ENCODE data around the gene POSTN.

Gene POSTN

GRCh38 chr13:37613638-37614037 is 15.1 kb upstream of the POSTN start:
- no peak for DNase-seq (ENCODE audit: low read depth)
- TF ChIP-seq, protein P1, sequence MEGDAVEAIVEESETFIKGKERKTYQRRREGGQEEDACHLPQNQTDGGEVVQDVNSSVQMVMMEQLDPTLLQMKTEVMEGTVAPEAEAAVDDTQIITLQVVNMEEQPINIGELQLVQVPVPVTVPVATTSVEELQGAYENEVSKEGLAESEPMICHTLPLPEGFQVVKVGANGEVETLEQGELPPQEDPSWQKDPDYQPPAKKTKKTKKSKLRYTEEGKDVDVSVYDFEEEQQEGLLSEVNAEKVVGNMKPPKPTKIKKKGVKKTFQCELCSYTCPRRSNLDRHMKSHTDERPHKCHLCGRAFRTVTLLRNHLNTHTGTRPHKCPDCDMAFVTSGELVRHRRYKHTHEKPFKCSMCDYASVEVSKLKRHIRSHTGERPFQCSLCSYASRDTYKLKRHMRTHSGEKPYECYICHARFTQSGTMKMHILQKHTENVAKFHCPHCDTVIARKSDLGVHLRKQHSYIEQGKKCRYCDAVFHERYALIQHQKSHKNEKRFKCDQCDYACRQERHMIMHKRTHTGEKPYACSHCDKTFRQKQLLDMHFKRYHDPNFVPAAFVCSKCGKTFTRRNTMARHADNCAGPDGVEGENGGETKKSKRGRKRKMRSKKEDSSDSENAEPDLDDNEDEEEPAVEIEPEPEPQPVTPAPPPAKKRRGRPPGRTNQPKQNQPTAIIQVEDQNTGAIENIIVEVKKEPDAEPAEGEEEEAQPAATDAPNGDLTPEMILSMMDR (IDR thresholded peaks at IDR 0.05; ENCODE audit: low read depth, low read length, missing control alignments) = no peak
- H3K4me3 ChIP-seq (ENCODE audit: low read depth, low read length) = no peak overlapping the region

DNA sequence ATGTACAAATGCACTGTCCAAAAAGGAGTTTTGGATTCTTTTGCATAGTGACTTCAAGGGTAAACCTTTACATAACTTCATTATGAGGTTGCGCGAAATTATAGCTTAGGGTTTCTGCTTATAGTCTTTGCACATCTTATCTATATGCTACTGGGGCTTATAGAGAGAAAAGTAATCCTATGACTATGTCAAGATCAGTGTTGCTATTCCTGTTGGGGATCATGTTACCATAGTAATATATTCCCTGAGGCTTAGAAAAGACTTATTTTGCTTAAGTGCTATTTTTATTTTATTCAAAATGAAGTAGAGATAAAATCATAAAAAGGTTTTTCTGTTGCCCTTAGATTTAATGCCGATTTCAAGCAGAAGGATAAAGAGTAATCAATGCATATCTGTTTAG is 14.7 kb upstream of the POSTN start:
- H3K4me3 ChIP-seq (ENCODE audit: low read depth, low read length) = no peak overlapping the region
- no peak for DNase-seq (ENCODE audit: low read depth)
- TF ChIP-seq, protein P1 (IDR thresholded peaks at IDR 0.05; ENCODE audit: low read depth, low read length, missing control alignments) = no peak

DNA sequence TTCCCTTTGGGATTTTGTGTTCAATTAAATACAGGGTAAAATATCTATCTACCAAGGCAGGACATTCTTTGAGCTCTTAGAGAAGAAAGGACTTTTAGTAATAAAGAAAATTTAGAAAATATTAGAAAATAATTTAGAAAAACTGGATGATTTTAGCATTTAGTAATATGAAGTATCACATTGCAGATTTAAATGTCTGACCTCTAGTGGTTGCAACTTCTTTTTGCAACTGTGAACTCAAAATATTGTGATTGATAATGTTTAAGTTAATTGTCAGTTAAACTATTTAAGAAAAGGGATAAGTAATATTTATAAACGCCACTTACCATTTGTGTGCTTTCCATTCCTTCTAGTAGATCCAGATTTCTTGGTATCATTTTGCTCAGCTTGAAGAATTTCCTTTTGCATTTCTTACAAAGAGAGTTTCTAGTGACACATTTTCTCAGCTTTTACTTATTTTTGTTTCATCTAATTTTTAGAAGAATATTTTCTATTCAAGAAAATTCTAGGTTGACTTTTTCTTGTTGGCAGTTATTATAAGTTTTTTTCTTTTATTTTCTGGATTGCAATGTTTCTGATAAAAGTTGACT is 10.3 kb upstream of the POSTN start:
- no peak for DNase-seq (ENCODE audit: low read depth)

DNA sequence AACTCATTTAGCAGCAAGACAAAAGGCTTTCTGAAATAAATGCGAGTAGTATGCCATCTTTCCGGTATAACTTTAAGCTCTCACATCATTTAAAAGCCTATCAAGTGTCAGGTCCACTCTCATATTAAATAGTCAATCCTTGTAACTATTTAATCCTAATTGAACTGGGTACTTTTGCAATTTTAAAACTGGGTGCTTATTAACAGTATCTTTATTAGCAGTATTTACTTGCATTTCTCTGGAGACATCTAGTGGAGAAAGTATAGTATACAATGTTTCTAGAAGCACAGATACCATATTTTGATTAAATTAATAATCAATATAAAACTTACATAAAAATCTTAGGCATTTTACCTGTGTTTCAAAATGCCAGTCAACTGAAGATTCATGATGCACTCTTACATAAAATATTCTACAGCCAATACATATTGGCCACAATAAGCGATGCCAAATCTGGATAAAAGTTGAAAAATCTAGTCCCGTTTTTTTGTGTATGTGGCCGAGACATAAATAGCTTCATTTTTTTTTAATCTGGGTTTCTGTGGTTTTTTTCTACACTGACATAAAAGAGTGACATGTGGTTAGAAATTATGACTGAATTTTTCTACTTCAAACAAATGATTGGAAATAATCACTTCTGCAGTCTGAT is 4.3 kb upstream of the POSTN start:
- no peak for DNase-seq (ENCODE audit: low read depth)
- no peak overlapping the region for H3K4me3 ChIP-seq (ENCODE audit: low read depth, low read length)
- TF ChIP-seq, protein P1 (IDR thresholded peaks at IDR 0.05; ENCODE audit: low read depth, low read length, missing control alignments) = no peak

More for the DNA sequence above, 10.3 kb upstream of the POSTN start:
- H3K4me3 ChIP-seq (ENCODE audit: low read depth, low read length) = no peak overlapping the region
- TF ChIP-seq, protein P1 (IDR thresholded peaks at IDR 0.05; ENCODE audit: low read depth, low read length, missing control alignments) = no peak

DNA sequence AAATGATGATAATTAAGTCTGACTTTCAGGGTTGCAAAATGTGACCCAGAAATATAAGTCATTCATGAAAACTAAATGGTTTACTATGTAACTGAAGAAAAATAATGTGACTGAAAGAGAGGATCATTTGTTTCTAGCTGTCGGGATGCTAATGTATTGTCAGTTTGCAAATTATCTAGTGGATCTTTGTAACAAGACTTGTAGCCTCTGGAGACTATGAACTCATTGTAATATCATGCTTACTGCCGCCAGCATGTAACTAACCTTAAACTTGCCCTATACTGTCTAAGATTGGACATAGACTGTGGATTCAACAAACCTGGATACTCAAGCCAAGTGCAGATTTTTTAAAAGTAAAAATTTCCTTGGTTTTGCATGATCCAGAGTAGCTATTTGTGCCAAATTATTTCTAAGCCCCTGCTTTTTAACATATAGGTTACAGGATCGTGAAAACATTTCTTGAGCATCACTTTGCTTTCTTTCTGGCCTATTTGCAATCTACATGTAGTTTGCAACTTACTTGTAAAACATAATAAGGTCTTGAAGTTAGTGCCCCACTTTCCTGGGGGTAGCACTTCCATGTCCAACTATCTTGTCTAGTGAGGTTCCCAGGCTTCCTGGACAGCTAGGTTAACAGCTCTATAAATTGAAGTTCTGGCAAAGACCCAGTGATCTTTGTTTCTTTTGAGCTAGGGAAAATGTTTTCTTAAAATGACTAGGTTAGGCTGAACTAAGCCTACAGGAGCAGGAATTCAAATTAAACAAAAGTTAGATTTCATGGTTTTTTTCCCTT is 3.3 kb upstream of the POSTN start:
- DNase-seq (ENCODE audit: low read depth) = no peak
- H3K4me3 ChIP-seq (ENCODE audit: low read depth, low read length) = no peak overlapping the region
- TF ChIP-seq, protein P1 (IDR thresholded peaks at IDR 0.05; ENCODE audit: low read depth, low read length, missing control alignments) = no peak

- TF ChIP-seq, protein P1 (IDR thresholded peaks at IDR 0.05; ENCODE audit: low read depth, low read length, missing control alignments) = no peak
- DNase-seq (ENCODE audit: low read depth) = no peak
- no peak overlapping the region for H3K4me3 ChIP-seq (ENCODE audit: low read depth, low read length)
These were observed 951 bp upstream of the POSTN start for GRCh38 chr13:37599519-37599918.

Data from GM12864 (cell line).